Measurements from ENCODE around the gene SPTBN2.

- TF ChIP-seq CTCF (IDR thresholded peaks at IDR 0.05), result no peak
- TF ChIP-seq POLR2A (IDR thresholded peaks at IDR 0.05), result no peak
Observed at GRCh38 chr11:66722745-66723651, 6.0 kb downstream of the SPTBN2 start.
